Kidney (tissue), 11 donors: ENCODE measurements around the gene GLG1. TPM values are rescaled to one million over a fixed set of nuclear protein-coding genes. Genes with fewer than 3 reads are reported as not detected.
"Not testable (repeated sequence)": the region's sequence is repeated elsewhere in the genome, so short reads cannot be mapped to it uniquely, and the experiment has no call there.

Experiments
- DNase-seq, 5 donors: peaks; one replicate each; pipeline ENCODE4 v3.0.0-alpha.2; 2013 to 2020
- FAIRE-seq: peaks from 2 replicates; lab custom pipeline; 2012; peaks lifted over from hg19 to GRCh38; lab: Jason Lieb, UNC
- H3K27ac ChIP-seq, 2 donors: one replicate each; pipeline ENCODE4 v1.7.0; 2013; ENCODE audit warnings: low read depth in 2 of 2, low read length in 2 of 2, inconsistent platforms in 1 of 2
- H3K27me3 ChIP-seq: one replicate; pipeline ENCODE4 v1.7.1; 2013; ENCODE audit warnings: low read length, inconsistent platforms; ENCODE audit not compliant: control insufficient read depth, insufficient read depth
- H3K36me3 ChIP-seq, 3 donors: one replicate each; pipeline versions ENCODE4 v1.7.0 to v1.7.1; 2013; ENCODE audit warnings: low read length in 3 of 3, control low read depth in 1 of 3, inconsistent platforms in 1 of 3; ENCODE audit not compliant: insufficient read depth in 3 of 3, control insufficient read depth in 2 of 3
- H3K4me1 ChIP-seq, 3 donors: one replicate each; pipeline versions ENCODE4 v1.7.0 to v1.7.1; 2013; ENCODE audit warnings: low read length in 3 of 3, inconsistent platforms in 1 of 3, low read depth in 1 of 3; ENCODE audit not compliant: control insufficient read depth in 2 of 3, insufficient read depth in 2 of 3
- H3K4me3 ChIP-seq, 3 donors: one replicate each; pipeline versions ENCODE4 v1.7.0 to v1.8.1; 2013; ENCODE audit warnings: low read length in 3 of 3, control low read depth in 1 of 3, inconsistent platforms in 1 of 3
- H3K9ac ChIP-seq, 3 donors: one replicate each; pipeline versions ENCODE4 v1.7.0 to v1.7.1; 2013; ENCODE audit warnings: low read length in 3 of 3, control low read depth in 1 of 3, inconsistent platforms in 1 of 3
- H3K9me3 ChIP-seq, 3 donors: one replicate each; pipeline versions ENCODE4 v1.7.0 to v1.7.1; 2013; ENCODE audit warnings: low read length in 3 of 3, control low read depth in 1 of 3, inconsistent platforms in 1 of 3; ENCODE audit not compliant: control insufficient read depth in 2 of 3, insufficient read depth in 1 of 3
- intact Hi-C: fragments of 100-400 bp; cut with DNase I; formaldehyde crosslinking; loops from one replicate; pipeline ENCODE4 v1.11.1; 2022
- polyA plus RNA-seq: library from polyadenylated mRNA; stranded (reverse); fragments of 350-450 nt; fragmentation: Illumina TruSeq; extraction: RNeasy Lipid Tissue Mini Kit (QIAGEN cat#74804); gene quantifications from one replicate; pipeline ENCODE4 v1.2.3, GENCODE V29; 2014; ENCODE audit warnings: low read depth, low replicate concordance; ENCODE audit not compliant: insufficient read depth
- total RNA-seq: library from RNA; stranded (reverse); fragmentation: NEBNext Ultra II Directional; extraction: Animal tissue kit (Norgen Biotek cat#: 25700); gene quantifications from one replicate; pipeline ENCODE4 v1.2.1, GENCODE V29; 2021
- donor health status: control.
- donor health status: control.
- donor health status: DM: yes; HTN: yes; CAD: no.
- donor health status: Normal renal cell carcinoma (clear cell type).

GLG1 gene
- total and polyA plus RNA-seq, 2 donors from 2014 or later, result 58.8 to 167 TPM

GRCh38 chr16:74419811-74420210 lies 187.1 kb downstream of the GLG1 start:
- H3K9me3 ChIP-seq, H3K27me3 ChIP-seq, H3K9ac ChIP-seq, H3K4me3 ChIP-seq, FAIRE-seq, H3K36me3 ChIP-seq, H3K4me1 ChIP-seq, intact Hi-C loops, H3K27ac ChIP-seq: not testable (repeated sequence)
- peak in 4 of 5 donors; percentile 40 to 76 (median 73) for DNase-seq

GRCh38 chr16:74417897-74418296 lies 189.0 kb downstream of the GLG1 start:
- H3K4me3 ChIP-seq, DNase-seq, H3K9ac ChIP-seq, FAIRE-seq, intact Hi-C loops, H3K36me3 ChIP-seq, H3K4me1 ChIP-seq, H3K27ac ChIP-seq, H3K27me3 ChIP-seq, H3K9me3 ChIP-seq: not testable (repeated sequence)

GRCh38 chr16:74413920-74414319 lies 193.0 kb downstream of the GLG1 start:
- H3K9me3 ChIP-seq, H3K27ac ChIP-seq, FAIRE-seq, H3K9ac ChIP-seq, intact Hi-C loops, H3K36me3 ChIP-seq, H3K27me3 ChIP-seq, H3K4me1 ChIP-seq, H3K4me3 ChIP-seq: not testable (repeated sequence)
- DNase-seq, result peak in 1 of 5 donors; percentile 49

- H3K27me3 ChIP-seq, H3K9me3 ChIP-seq, FAIRE-seq, H3K27ac ChIP-seq, H3K9ac ChIP-seq, intact Hi-C loops, H3K4me1 ChIP-seq, H3K4me3 ChIP-seq, H3K36me3 ChIP-seq: not testable (repeated sequence)
- peak in 3 of 5 donors; percentile 21 to 62 (median 56) for DNase-seq
Measured at GRCh38 chr16:74413485-74413884, 193.4 kb downstream of the GLG1 start.

GRCh38 chr16:74412775-74413390 lies 194.0 kb downstream of the GLG1 start:
- H3K27ac ChIP-seq, H3K4me3 ChIP-seq, H3K4me1 ChIP-seq, H3K27me3 ChIP-seq, intact Hi-C loops, FAIRE-seq, H3K9me3 ChIP-seq, H3K9ac ChIP-seq, H3K36me3 ChIP-seq: not testable (repeated sequence)
- DNase-seq, result peak in 1 of 5 donors; percentile 79

GRCh38 chr16:74412138-74412774 lies 194.7 kb downstream of the GLG1 start:
- H3K9ac ChIP-seq, H3K9me3 ChIP-seq, H3K27ac ChIP-seq, H3K4me1 ChIP-seq, H3K27me3 ChIP-seq, H3K4me3 ChIP-seq, FAIRE-seq, H3K36me3 ChIP-seq, DNase-seq, intact Hi-C loops: not testable (repeated sequence)

GRCh38 chr16:74410981-74411380 lies 195.9 kb downstream of the GLG1 start:
- H3K4me3 ChIP-seq, H3K27ac ChIP-seq, H3K9me3 ChIP-seq, H3K27me3 ChIP-seq, H3K36me3 ChIP-seq, intact Hi-C loops, H3K4me1 ChIP-seq, H3K9ac ChIP-seq, FAIRE-seq: not testable (repeated sequence)
- DNase-seq, result peak in 3 of 5 donors; percentile 13 to 61 (median 35)

GRCh38 chr16:74410057-74410957 lies 196.6 kb downstream of the GLG1 start:
- H3K27ac ChIP-seq, H3K4me1 ChIP-seq, intact Hi-C loops, H3K9me3 ChIP-seq, H3K9ac ChIP-seq, FAIRE-seq, H3K4me3 ChIP-seq, H3K27me3 ChIP-seq, H3K36me3 ChIP-seq: not testable (repeated sequence)
- peak in 2 of 5 donors; percentile 11 to 76 for DNase-seq
